ENCODE results near the gene SP7.
"Not testable (repeated sequence)": the region's sequence is repeated elsewhere in the genome, so short reads cannot be mapped to it uniquely, and the experiment has no call there.

GRCh38 chr12:53361638-53362037 is 25.5 kb upstream of the SP7 start:
- TF ChIP-seq, protein P1, sequence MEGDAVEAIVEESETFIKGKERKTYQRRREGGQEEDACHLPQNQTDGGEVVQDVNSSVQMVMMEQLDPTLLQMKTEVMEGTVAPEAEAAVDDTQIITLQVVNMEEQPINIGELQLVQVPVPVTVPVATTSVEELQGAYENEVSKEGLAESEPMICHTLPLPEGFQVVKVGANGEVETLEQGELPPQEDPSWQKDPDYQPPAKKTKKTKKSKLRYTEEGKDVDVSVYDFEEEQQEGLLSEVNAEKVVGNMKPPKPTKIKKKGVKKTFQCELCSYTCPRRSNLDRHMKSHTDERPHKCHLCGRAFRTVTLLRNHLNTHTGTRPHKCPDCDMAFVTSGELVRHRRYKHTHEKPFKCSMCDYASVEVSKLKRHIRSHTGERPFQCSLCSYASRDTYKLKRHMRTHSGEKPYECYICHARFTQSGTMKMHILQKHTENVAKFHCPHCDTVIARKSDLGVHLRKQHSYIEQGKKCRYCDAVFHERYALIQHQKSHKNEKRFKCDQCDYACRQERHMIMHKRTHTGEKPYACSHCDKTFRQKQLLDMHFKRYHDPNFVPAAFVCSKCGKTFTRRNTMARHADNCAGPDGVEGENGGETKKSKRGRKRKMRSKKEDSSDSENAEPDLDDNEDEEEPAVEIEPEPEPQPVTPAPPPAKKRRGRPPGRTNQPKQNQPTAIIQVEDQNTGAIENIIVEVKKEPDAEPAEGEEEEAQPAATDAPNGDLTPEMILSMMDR (IDR thresholded peaks at IDR 0.05) = not testable (repeated sequence)
- not testable (repeated sequence) for TF ChIP-seq POLR2A (IDR thresholded peaks at IDR 0.05)

Data from tibial nerve (tissue), 3 donors.